Left lung (tissue), 10 donors: ENCODE results near the gene ZNF132. TPM values are rescaled to one million over a fixed set of nuclear protein-coding genes. Genes with fewer than 3 reads are reported as not detected.

Source experiments
- ATAC-seq: fragments of 200-7000 bp; cut with Tn5 transposase; one replicate; pipeline ENCODE4 v1.9.1; 2020; ENCODE audit warnings: moderate library complexity
- DNase-seq, 4 donors: peaks; one replicate each; pipeline ENCODE4 v3.0.0-alpha.2; 2013 to 2020
- H3K27ac ChIP-seq, 2 donors: fragments of 200-600 bp; sonication (generic) in 1 of 2; one replicate each; pipeline versions ENCODE4 v1.5.0 to v1.8.0; 2020 to 2021
- H3K27me3 ChIP-seq, 2 donors: fragments of 200-600 bp; sonication (generic) in 1 of 2; one replicate each; pipeline versions ENCODE4 v1.5.0 to v1.8.0; 2020 to 2021
- H3K36me3 ChIP-seq, 2 donors: fragments of 200-600 bp; sonication (generic) in 1 of 2; one replicate each; pipeline versions ENCODE4 v1.5.0 to v1.8.0; 2020 to 2021
- H3K4me1 ChIP-seq, 2 donors: fragments of 200-600 bp; one replicate each; pipeline ENCODE4 v1.8.0; 2021
- H3K4me3 ChIP-seq, 2 donors: fragments of 200-600 bp; sonication (generic) in 1 of 2; one replicate each; pipeline versions ENCODE4 v1.5.0 to v1.8.0; 2020 to 2021; ENCODE audit warnings: mild to moderate bottlenecking in 1 of 2
- H3K9me3 ChIP-seq, 2 donors: fragments of 200-600 bp; sonication (generic) in 1 of 2; one replicate each; pipeline versions ENCODE4 v1.5.0 to v1.8.0; 2020 to 2021
- intact Hi-C, 2 donors: fragments of 100-400 bp; cut with DNase I; formaldehyde crosslinking; loops; one replicate each; pipeline versions ENCODE4 v1.11.2 to v1.14.2; 2022
- polyA plus RNA-seq, 6 donors: library from polyadenylated mRNA; unstranded; fragments of 120-200 nt; gene quantifications; one replicate each; pipeline ENCODE4 v1.2.1, GENCODE V29; 2013; ENCODE audit not compliant: insufficient read length in 6 of 6
- total RNA-seq, 2 donors: library from RNA; stranded (reverse); fragmentation: NEBNext Ultra II Directional; extraction: Animal tissue kit (Norgen Biotek cat#: 25700); gene quantifications; one replicate each; pipeline ENCODE4 v1.2.1, GENCODE V29; 2021
- TF ChIP-seq, protein P1 (sequence below), 2 donors: fragments of 200-600 bp; sonication (generic) in 1 of 2; IDR thresholded peaks; one replicate each; pipeline versions ENCODE4 v1.5.0 to v1.8.0; 2021; ENCODE audit warnings: antibody characterized with exemption in 2 of 2
- donor health status: DM: no; HTN: yes; CAD: no.
- donor health status: DM: no; HTN: no; CAD: no.

ZNF132 gene
- total and polyA plus RNA-seq, 8 donors: 6.2 to 12.9 (median 10.0) TPM

- H3K27ac ChIP-seq: peak within 1 kb of the TSS; percentile 19 to 82
- TF ChIP-seq, protein P1, sequence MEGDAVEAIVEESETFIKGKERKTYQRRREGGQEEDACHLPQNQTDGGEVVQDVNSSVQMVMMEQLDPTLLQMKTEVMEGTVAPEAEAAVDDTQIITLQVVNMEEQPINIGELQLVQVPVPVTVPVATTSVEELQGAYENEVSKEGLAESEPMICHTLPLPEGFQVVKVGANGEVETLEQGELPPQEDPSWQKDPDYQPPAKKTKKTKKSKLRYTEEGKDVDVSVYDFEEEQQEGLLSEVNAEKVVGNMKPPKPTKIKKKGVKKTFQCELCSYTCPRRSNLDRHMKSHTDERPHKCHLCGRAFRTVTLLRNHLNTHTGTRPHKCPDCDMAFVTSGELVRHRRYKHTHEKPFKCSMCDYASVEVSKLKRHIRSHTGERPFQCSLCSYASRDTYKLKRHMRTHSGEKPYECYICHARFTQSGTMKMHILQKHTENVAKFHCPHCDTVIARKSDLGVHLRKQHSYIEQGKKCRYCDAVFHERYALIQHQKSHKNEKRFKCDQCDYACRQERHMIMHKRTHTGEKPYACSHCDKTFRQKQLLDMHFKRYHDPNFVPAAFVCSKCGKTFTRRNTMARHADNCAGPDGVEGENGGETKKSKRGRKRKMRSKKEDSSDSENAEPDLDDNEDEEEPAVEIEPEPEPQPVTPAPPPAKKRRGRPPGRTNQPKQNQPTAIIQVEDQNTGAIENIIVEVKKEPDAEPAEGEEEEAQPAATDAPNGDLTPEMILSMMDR (IDR thresholded peaks at IDR 0.05): no peak
Observed at GRCh38 chr19:58466760-58467589, 27.0 kb upstream of the ZNF132 start, which contains the start of gene ZNF324. ZNF324 (plus strand) TSS chr19:58467080; CDS start chr19:58469186, 2,106 bp downstream.

DNA sequence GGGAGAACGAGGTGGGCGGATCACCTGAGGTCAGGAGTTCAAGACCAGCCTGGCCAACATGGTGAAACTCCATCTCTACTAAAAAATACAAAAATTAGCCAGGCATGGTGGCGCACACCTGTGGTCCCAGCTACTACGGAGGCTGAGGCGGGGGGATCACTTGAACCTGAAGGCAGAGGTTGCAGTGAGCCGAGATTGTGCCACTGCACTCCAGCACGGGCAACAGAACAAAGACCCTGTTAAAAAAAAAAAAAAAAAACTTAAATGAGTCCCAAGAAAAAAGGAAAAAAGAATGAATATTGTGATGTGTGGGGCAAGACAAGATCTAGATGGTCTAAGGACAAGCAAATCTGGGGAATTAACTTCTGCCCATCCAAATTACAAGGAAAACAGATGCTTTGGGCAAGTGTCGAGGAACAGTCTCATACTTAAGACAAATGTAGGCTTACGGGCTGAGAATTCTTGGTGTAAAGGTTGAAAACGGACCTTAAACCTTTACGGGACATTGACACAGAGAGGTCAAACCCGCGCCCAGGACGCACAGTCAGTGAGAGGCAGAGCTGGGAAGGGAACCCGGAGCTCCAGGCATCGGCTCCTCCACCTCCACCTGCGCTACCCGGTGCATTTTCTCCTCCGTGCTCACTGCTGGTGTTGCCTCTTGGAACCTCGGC, 26.3 kb upstream of the ZNF132 start:
- Histone ChIP-seq H3K9me3 (no peaks in the 10 kb centered on the region), H3K27ac (peak overlapping the region in 1 of 2 donors; percentile 82), H3K36me3 (peaks cover 0 to 20% of the 10 kb centered on the region in 2 donors), H3K4me3 (peak overlapping the region; percentile 97 to 99), H3K27me3 (no peaks in the 10 kb centered on the region), H3K4me1 (peaks cover 6 to 16% of the 10 kb centered on the region in 2 donors)
- intact Hi-C loops: no loop called here
- no peak for DNase-seq
- TF ChIP-seq, protein P1 (IDR thresholded peaks at IDR 0.05): no peak
- peak; percentile 39 for ATAC-seq

More at GRCh38 chr19:58466760-58467589, 27.0 kb upstream of the ZNF132 start, which contains the start of gene ZNF324:
- Histone ChIP-seq H3K4me1 (peaks cover 6 to 16% of the 10 kb centered on the region in 2 donors), H3K27me3 (no peaks in the 10 kb centered on the region), H3K4me3 (peak within 1 kb of the TSS; percentile 97 to 99), H3K9me3 (no peaks in the 10 kb centered on the region), H3K36me3 (peaks cover 0 to 28% of the 10 kb centered on the region in 2 donors)
- intact Hi-C loops: no loop called here
- ATAC-seq (peak; percentile 99), DNase-seq (peak; percentile 95 to 99 (median 98))

GRCh38 chr19:58460039-58460438, 20.1 kb upstream of the ZNF132 start:
- Histone ChIP-seq H3K36me3 (peaks cover 0 to 21% of the 10 kb centered on the region in 2 donors), H3K27me3 (no peaks in the 10 kb centered on the region), H3K9me3 (no peaks in the 10 kb centered on the region), H3K27ac (no peak overlapping the region), H3K4me3 (no peak overlapping the region), H3K4me1 (no peaks in the 10 kb centered on the region)
- intact Hi-C loops: no loop called here
- no peak for ATAC-seq
- no peak for DNase-seq
- TF ChIP-seq, protein P1 (IDR thresholded peaks at IDR 0.05): no peak

DNA sequence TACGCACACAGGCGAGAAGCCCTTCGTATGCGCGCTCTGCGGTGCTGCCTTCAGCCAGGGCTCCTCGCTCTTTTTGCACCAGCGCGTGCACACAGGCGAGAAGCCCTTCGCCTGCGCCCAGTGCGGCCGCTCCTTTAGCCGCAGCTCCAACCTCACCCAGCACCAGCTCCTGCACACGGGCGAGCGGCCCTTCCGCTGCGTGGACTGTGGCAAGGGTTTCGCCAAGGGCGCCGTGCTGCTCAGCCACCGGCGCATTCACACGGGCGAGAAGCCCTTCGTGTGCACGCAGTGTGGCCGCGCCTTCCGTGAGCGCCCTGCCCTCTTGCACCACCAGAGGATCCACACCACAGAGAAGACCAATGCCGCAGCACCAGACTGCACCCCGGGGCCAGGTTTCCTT, 16.2 kb upstream of the ZNF132 start:
- TF ChIP-seq, protein P1 (IDR thresholded peaks at IDR 0.05): no peak
- intact Hi-C loops: no loop called here
- no peak for ATAC-seq

DNA sequence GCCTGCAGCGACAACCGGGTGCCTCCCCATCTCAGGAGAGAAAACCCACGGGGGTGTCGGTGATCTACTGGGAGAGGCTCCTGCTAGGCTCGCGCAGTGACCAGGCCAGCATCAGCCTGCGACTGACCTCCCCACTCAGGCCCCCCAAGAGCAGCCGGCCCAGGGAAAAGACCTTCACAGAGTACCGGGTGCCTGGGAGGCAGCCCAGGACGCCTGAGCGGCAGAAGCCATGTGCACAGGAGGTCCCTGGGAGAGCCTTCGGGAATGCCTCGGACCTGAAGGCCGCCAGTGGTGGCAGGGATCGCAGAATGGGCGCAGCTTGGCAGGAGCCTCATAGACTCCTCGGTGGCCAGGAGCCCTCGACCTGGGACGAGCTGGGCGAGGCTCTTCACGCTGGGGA, 15.4 kb upstream of the ZNF132 start:
- Histone ChIP-seq H3K36me3 (peaks cover 0 to 36% of the 10 kb centered on the region in 2 donors), H3K4me3 (no peak overlapping the region), H3K9me3 (no peaks in the 10 kb centered on the region), H3K27ac (no peak overlapping the region), H3K4me1 (peaks cover 0 to 11% of the 10 kb centered on the region in 2 donors), H3K27me3 (no peaks in the 10 kb centered on the region)
- intact Hi-C loops: no loop called here
- ATAC-seq (no peak), DNase-seq (no peak)
- TF ChIP-seq, protein P1 (IDR thresholded peaks at IDR 0.05): no peak

More for the DNA sequence above, 16.2 kb upstream of the ZNF132 start:
- Histone ChIP-seq H3K36me3 (peaks cover 0 to 36% of the 10 kb centered on the region in 2 donors), H3K4me3 (no peak overlapping the region), H3K4me1 (peaks cover 0 to 6% of the 10 kb centered on the region in 2 donors), H3K27ac (no peak overlapping the region), H3K27me3 (no peaks in the 10 kb centered on the region), H3K9me3 (no peaks in the 10 kb centered on the region)
- DNase-seq: no peak
